Subcutaneous abdominal adipose tissue (tissue), 5 donors: ENCODE results near the gene SLX4IP.
A peak's percentile ranks its signal among the peaks of the same experiment; 100 is the strongest.

Source experiments
- H3K27ac ChIP-seq: one replicate; pipeline ENCODE4 v1.7.0; 2013; ENCODE audit warnings: low read depth, mild to moderate bottlenecking, inconsistent platforms, low read length, moderate library complexity
- H3K27me3 ChIP-seq, 5 donors: one replicate each; pipeline ENCODE4 v1.7.0; 2013; ENCODE audit warnings: low read length in 5 of 5, inconsistent platforms in 1 of 5; ENCODE audit not compliant: control insufficient read depth in 5 of 5, insufficient read depth in 4 of 5
- H3K36me3 ChIP-seq, 5 donors: one replicate each; pipeline ENCODE4 v1.7.0; 2013; ENCODE audit warnings: low read length in 5 of 5; ENCODE audit not compliant: control insufficient read depth in 5 of 5, insufficient read depth in 5 of 5
- H3K4me1 ChIP-seq, 5 donors: one replicate each; pipeline ENCODE4 v1.7.0; 2013; ENCODE audit warnings: low read length in 5 of 5, mild to moderate bottlenecking in 3 of 5, moderate library complexity in 1 of 5; ENCODE audit not compliant: control insufficient read depth in 5 of 5, insufficient read depth in 5 of 5
- H3K4me3 ChIP-seq, 5 donors: one replicate each; pipeline ENCODE4 v1.7.0; 2013; ENCODE audit warnings: low read length in 5 of 5, low read depth in 1 of 5
- H3K9ac ChIP-seq, 5 donors: one replicate each; pipeline ENCODE4 v1.7.0; 2013; ENCODE audit warnings: low read length in 5 of 5, mild to moderate bottlenecking in 4 of 5, moderate library complexity in 3 of 5
- H3K9me3 ChIP-seq, 5 donors: one replicate each; pipeline ENCODE4 v1.7.0; 2013; ENCODE audit warnings: low read length in 5 of 5; ENCODE audit not compliant: control insufficient read depth in 5 of 5
- donor health status: healthy.
- donor health status: healthy.
- donor health status: healthy.
- donor health status: healthy.
- donor health status: healthy.

SLX4IP gene

GRCh38 chr20:10652660-10653261 lies 217.7 kb downstream of the SLX4IP start:
- Histone ChIP-seq H3K36me3 (peaks cover 16 to 87% (median 75%) of the 10 kb centered on the region in 5 donors), H3K4me1 (peaks cover 15 to 45% (median 38%) of the 10 kb centered on the region in 5 donors), H3K27ac (peak overlapping the region; percentile 37), H3K27me3 (no peaks in the 10 kb centered on the region), H3K9ac (no peak overlapping the region), H3K9me3 (no peaks in the 10 kb centered on the region), H3K4me3 (no peak overlapping the region)

- H3K27ac ChIP-seq, result peak overlapping the region; percentile 69
- no peaks in the 10 kb centered on the region for H3K9me3 ChIP-seq
- peaks cover 15 to 50% (median 38%) of the 10 kb centered on the region in 5 donors for H3K4me1 ChIP-seq
- peak overlapping the region in 2 of 5 donors; percentile 44 to 56 for H3K9ac ChIP-seq
- H3K27me3 ChIP-seq, result no peaks in the 10 kb centered on the region
- peaks cover 15 to 87% (median 73%) of the 10 kb centered on the region in 5 donors for H3K36me3 ChIP-seq
- H3K4me3 ChIP-seq, result peak overlapping the region in 3 of 5 donors; percentile 7 to 44 (median 13)
Observed at GRCh38 chr20:10653599-10654249, 218.6 kb downstream of the SLX4IP start.

- Histone ChIP-seq H3K4me3 (no peak overlapping the region), H3K36me3 (peaks cover 10 to 86% (median 69%) of the 10 kb centered on the region in 5 donors), H3K9me3 (no peaks in the 10 kb centered on the region), H3K27me3 (no peaks in the 10 kb centered on the region), H3K9ac (peak overlapping the region in 2 of 5 donors; percentile 44 to 66), H3K27ac (peak overlapping the region; percentile 69), H3K4me1 (peaks cover 15 to 50% (median 38%) of the 10 kb centered on the region in 5 donors)
Observed at GRCh38 chr20:10654250-10654610, 219.1 kb downstream of the SLX4IP start.

- Histone ChIP-seq H3K9ac (peak overlapping the region in 1 of 5 donors; percentile 66), H3K4me1 (peaks cover 19 to 50% (median 38%) of the 10 kb centered on the region in 5 donors)
Observed at GRCh38 chr20:10654630-10655029, 219.5 kb downstream of the SLX4IP start.

GRCh38 chr20:10655720-10656669 lies 220.9 kb downstream of the SLX4IP start:
- Histone ChIP-seq H3K9ac (no peak overlapping the region), H3K27ac (peak overlapping the region; percentile 30), H3K36me3 (peaks cover 7 to 83% (median 64%) of the 10 kb centered on the region in 5 donors)

More at GRCh38 chr20:10654630-10655029, 219.5 kb downstream of the SLX4IP start:
- H3K36me3 ChIP-seq, result peaks cover 7 to 83% (median 66%) of the 10 kb centered on the region in 5 donors
- H3K27ac ChIP-seq, result peak overlapping the region; percentile 69
- no peak overlapping the region for H3K4me3 ChIP-seq
- no peaks in the 10 kb centered on the region for H3K9me3 ChIP-seq
- H3K27me3 ChIP-seq, result no peaks in the 10 kb centered on the region

GRCh38 chr20:10657453-10657852 lies 222.3 kb downstream of the SLX4IP start:
- H3K36me3 ChIP-seq, result peaks cover 7 to 83% (median 66%) of the 10 kb centered on the region in 5 donors
- no peaks in the 10 kb centered on the region for H3K27me3 ChIP-seq
- no peak overlapping the region for H3K4me3 ChIP-seq
- no peaks in the 10 kb centered on the region for H3K9me3 ChIP-seq
- H3K27ac ChIP-seq, result no peak overlapping the region
- H3K4me1 ChIP-seq, result peaks cover 16 to 52% (median 35%) of the 10 kb centered on the region in 5 donors
- no peak overlapping the region for H3K9ac ChIP-seq

More at GRCh38 chr20:10655720-10656669, 220.9 kb downstream of the SLX4IP start:
- Histone ChIP-seq H3K9me3 (no peaks in the 10 kb centered on the region), H3K4me3 (no peak overlapping the region), H3K4me1 (peaks cover 20 to 59% (median 40%) of the 10 kb centered on the region in 5 donors), H3K27me3 (no peaks in the 10 kb centered on the region)

- H3K27ac ChIP-seq, result no peak overlapping the region
- H3K9me3 ChIP-seq, result no peaks in the 10 kb centered on the region
- peaks cover 7 to 85% (median 70%) of the 10 kb centered on the region in 5 donors for H3K36me3 ChIP-seq
- H3K4me3 ChIP-seq, result no peak overlapping the region
- no peaks in the 10 kb centered on the region for H3K27me3 ChIP-seq
- H3K9ac ChIP-seq, result no peak overlapping the region
- peaks cover 13 to 49% (median 31%) of the 10 kb centered on the region in 5 donors for H3K4me1 ChIP-seq
Observed at GRCh38 chr20:10658051-10658823, 223.1 kb downstream of the SLX4IP start.

GRCh38 chr20:10658876-10659632 lies 223.9 kb downstream of the SLX4IP start:
- Histone ChIP-seq H3K27ac (no peak overlapping the region), H3K27me3 (no peaks in the 10 kb centered on the region), H3K9ac (no peak overlapping the region), H3K4me3 (no peak overlapping the region), H3K9me3 (no peaks in the 10 kb centered on the region), H3K36me3 (peaks cover 7 to 94% (median 75%) of the 10 kb centered on the region in 5 donors), H3K4me1 (peaks cover 8 to 42% (median 25%) of the 10 kb centered on the region in 5 donors)
